Stimulated activated naive CD8-positive, alpha-beta T cell treated with anti-CD3 and anti-CD28 coated beads, Interleukin-15, Interleukin-2, amounts not matched to agents 100 U/mL and 50 U/mL, for 24 hours (primary cell): ENCODE results near the gene ASPG.

ENCODE experiments used
- ATAC-seq: fragments of 150-1000 bp; cut with Tn5 transposase; one replicate; pipeline ENCODE4 v1.10.0; 2021
- DNase-seq: peaks from one replicate; pipeline ENCODE4 v3.0.0; 2021

Gene ASPG

DNA sequence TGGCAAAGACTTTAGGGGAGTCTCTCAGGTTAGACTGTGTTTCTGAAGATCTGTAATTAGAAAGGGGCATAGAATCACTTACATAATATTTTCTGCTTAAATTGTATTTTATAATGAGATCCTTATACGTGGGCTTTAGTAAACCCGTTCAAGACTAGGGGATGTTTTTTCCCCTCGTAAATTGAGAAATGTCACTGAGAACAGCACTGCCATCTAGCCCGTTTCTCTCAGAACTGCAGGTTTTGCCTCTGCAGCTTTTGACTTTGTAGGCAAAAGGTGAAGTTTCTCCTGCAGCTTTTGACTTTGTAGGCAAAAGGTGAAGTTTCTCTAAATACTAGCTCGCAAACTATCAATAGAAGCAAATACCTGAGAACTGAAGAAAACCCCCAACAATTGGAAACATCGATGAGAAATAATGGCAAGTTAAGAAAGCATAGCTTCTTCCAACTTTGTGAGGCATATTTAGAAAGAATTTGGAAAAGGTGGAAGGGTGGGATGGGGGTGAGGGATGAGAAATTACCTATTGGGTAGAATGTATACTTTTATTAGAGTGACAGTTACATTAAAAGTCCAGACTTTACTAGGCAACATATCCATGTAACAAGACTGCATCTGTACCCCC is 9.9 kb upstream of the ASPG start:
- no peak for DNase-seq
- ATAC-seq = no peak

DNA sequence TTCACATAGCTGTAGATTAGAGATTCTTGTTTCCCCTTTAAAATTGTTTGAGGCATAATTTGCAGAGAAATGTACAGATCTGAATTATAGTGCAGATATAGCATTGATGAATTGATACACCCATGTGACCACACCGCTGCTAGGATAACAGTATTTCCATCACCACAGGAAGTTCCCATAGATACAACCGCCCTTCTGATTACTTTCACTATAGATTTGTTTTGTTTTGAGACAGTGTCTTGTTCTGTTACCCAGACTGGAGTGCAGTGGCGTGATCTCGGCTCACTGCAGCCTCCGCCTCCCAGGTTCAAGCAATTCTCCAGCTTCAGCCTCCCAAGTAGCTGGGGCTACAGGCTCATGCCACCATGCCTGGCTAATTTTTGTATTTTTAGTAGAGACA is 8.8 kb upstream of the ASPG start:
- DNase-seq (no peak), ATAC-seq (no peak)

DNA sequence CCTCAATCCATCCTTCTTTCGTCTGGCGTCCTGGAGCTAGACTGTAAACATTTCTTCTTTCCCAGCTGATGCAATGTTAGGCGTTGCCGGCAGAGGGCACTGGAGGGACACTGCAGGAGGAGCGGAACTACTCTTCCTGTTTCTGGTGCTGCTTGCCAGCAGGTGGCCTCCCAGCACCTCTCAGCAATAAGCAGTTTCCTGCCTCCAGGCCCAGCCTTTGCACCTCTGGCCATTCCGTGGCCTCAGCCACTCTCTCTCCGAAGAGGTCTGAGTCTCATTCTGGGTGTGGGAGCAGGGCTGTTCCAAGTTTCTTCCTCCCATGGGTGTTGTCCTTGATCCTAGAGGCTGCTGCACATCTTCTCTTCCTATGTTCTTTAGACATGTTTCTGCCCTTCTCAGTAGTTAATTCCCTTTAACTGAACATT is 7.5 kb upstream of the ASPG start:
- ATAC-seq = peak; percentile 91

GRCh38 chr14:104080376-104081260 is 4.9 kb upstream of the ASPG start:
- ATAC-seq = no peak
- DNase-seq = no peak

More for the DNA sequence above, 7.5 kb upstream of the ASPG start:
- peak; percentile 86 for DNase-seq

GRCh38 chr14:104081261-104081835 is 4.2 kb upstream of the ASPG start:
- ATAC-seq (no peak), DNase-seq (no peak)

GRCh38 chr14:104081951-104082464 is 3.5 kb upstream of the ASPG start:
- DNase-seq (no peak), ATAC-seq (no peak)

GRCh38 chr14:104082807-104083206 is 2.7 kb upstream of the ASPG start:
- DNase-seq (no peak), ATAC-seq (no peak)

GRCh38 chr14:104084251-104085002 is 1.1 kb upstream of the ASPG start:
- DNase-seq (no peak), ATAC-seq (no peak)

- DNase-seq (no peak), ATAC-seq (no peak)
These were observed 345 bp downstream of the ASPG start for GRCh38 chr14:104085889-104086201.

GRCh38 chr14:104086210-104086660 is 735 bp downstream of the ASPG start:
- ATAC-seq = no peak
- DNase-seq = no peak

DNA sequence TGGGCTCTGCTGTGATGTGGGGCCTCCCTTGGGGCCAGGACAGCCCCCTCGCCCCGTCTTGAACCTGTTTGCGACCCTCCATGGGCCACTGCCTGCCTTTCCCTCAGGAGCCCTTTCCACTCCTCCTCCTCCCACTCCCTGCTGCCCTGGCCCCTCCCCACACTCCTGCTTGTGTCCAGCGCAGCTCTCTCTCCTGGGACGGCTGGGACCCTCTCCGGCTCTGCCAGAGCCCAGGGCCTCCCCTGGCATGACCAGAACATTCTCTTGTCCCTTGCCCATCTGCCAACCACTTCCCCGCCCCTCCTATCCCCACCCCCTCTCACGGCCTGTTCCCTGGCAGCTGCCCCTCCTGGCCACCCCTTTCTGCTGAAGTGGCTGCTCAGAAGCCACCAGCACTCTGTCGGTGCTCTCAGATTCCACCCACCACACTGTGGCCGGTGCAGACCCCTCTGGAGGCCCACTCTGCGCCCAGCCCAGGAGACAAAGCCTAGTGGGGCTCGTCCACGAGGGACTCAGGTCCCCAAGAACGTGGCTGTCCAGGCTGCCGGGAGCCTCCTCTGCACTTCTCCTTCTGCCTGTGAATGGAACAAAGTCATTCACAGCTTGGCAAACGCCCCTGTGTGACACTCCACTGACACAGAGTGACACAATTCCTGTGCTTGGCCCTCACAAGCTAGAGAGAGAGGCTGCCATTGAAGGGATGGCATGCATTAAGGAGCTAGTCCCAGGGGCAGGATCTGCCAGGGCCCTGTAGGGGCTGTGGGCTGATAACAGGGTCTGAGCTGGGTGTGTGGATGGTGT is 1.4 kb downstream of the ASPG start:
- ATAC-seq = no peak
- DNase-seq = no peak

DNA sequence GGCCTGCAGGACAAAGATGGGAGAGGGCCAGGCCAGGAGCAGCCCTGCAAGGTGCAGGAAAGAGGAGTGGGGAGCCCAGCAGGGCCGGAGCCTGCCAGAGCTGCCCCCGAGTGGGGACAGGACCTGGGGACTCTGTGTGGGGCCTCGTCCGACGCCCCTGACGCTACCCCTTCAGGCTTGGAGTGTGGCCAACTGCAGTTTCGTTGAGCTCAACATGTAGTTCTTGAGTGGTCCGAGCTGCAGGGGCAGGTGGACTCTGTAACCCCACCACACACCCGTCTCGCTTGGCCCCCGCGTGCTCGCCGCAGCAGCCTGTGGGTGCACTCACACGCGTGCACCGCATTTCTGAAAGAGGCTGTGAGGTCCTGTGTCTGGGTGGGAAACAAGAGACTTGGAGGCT is 2.0 kb downstream of the ASPG start:
- DNase-seq = no peak
- no peak for ATAC-seq

DNA sequence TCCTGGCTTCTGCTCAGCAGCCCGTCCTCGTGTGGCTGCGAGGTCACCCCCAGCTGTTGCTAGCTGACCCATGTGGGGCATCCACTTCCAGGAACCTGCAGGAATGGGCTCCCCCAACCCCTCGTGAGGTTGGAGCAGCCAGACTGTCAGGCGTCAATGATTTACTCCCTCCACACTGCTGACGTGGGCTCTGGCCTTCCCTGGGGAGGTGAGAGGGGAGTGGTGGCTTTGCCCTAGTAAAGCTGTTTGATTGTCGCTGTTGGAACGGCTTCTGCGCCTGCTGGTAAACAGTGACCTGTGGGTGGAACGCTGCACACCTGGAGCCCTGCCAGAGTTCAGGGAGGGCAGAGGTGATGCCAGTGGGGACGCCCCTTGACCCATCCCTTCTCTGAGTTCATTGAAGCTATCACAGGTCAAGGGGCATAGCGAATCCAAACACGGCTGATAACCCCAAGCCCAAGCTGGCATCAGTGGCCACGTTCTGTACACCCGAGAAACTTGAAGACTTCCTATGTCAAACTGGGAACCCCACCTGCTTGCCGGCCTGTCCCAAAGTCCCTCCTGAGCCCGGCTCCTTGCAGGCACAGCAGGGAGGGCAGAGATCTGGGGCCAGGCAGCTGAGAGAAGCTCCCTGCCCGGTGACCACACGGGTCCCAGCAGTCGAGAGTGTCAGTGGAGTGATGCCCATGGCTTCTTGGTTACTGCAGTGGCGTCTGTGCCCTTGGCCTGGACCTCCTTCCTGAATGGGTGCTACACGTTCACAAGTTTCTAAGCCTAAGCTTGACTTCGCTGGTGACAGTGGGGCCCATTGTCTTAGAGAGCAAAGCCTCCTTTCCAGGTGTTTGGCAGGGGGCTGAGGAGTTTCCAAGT is 2.7 kb downstream of the ASPG start:
- no peak for DNase-seq

DNA sequence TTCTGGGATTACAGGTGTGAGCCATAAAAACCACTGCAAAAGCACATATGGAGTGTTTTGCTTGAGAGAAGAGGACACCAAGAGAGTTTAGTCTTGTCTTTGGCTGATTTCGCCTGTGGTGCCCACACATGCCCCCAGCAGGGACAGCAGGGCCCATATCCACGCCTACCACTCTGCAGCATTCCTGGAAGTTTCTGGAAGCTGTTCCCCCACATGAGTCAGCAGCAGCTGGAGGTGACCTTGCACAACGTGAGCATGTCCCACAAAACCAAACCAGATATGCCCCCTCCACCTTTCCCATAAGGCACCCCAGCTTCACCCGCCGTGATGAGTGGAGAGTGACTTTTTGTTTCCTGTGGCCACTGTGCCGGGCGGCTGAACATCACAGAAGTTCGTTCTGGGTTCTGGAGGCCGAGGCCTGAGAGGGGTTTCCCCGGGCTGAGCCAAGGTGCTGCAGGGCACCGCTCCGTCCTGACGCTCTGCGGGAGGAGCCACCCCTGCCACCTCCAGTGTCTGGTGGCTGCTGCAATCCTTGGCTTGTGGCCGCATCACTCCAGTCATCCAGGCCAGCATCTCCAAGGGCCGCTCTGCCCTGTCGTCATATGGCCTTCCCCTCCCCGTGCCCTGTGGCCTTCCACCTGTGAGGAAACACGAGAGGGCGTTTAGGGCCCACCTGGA is 4.7 kb downstream of the ASPG start:
- DNase-seq (no peak), ATAC-seq (no peak)

More for the DNA sequence above, 2.7 kb downstream of the ASPG start:
- ATAC-seq = no peak

DNA sequence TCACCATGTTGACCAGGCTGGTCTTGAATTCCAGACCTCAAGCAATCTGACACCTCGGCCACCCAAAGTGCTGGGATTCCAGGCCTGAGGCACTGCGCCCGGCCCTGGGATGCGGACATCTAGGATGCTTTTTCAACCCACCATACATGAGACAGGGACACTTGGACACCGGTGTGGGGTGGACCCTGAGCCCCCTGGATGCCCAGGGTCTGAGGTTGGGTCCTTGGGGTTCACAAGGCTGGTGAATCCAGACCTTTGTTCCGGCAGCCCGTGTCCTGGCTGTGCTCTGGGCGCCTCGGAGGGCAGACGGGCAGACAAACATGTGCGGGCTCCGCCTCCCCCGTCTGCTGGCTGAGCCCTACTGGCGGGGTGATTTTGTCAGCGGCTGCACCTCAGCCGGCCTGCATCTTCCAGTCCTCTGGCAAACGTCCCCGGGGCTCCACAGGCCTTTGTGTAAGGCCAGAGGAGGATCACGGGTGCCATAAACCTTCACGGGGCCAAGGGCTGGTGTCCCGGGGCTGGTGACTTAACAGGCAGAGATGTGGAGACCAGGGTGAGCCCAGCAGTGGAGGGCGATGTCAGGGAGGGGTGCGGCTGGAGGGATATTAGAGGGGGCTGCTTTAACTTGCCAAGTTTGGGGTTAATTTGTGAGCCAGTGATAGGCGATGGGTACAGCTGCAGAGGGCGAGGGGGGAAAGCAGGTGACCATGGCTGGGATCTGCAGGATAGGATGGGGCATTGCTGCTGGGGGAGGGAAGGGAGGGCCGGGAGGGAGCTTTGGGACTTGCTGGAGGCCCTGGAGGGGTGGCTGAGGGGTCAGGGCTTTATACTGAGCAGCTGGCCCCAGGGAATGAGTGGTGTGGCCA is 5.8 kb downstream of the ASPG start:
- ATAC-seq (no peak), DNase-seq (no peak)

DNA sequence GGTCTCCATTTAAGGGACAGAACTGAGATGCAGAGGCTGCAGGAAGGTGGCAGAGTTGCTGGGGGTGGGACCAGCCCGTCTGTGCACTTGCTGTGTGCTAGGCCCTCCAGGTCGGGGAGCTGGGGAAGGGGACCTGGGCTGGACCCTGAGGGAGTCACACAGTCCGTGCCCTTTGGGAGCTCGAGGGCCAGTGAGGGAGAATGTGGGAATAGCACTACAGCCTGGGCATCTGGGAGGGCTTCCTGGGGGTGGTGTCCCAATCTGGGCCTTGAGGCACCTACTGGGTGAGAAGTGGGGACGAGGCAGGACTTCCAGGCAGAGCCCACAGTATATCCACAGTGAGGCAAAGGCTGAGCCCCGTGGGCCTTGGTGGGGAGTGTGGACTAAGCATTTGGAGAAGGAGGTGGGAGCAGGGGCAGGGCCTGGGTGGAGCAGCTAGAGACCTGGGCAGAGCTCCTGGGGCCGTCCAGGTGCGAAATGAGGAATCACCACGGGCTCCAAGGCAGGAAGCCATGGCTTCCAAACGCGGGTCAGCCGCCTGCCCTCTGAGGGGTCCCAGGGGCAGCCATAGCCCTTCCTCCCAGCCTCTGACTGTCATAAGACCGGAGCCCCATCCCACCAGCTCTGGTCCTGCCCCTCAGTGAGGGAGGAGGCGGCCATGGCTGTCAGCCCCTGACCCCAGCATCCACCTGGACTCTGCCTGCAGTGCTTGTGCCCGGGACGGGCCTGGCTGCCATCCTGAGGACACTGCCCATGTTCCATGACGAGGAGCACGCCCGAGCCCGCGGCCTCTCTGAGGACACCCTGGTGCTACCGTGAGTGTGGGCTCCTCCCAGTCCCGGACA is 6.6 kb downstream of the ASPG start:
- ATAC-seq = no peak
- DNase-seq = no peak

GRCh38 chr14:104092931-104093365 is 7.4 kb downstream of the ASPG start:
- DNase-seq (no peak), ATAC-seq (no peak)
